ENCODE results near the gene SHISA7. TPM values are rescaled to one million over a fixed set of nuclear protein-coding genes. Genes with fewer than 3 reads are reported as not detected.

Gene SHISA7
- total RNA-seq, 1 donor from 2014 or later = not detected

DNA sequence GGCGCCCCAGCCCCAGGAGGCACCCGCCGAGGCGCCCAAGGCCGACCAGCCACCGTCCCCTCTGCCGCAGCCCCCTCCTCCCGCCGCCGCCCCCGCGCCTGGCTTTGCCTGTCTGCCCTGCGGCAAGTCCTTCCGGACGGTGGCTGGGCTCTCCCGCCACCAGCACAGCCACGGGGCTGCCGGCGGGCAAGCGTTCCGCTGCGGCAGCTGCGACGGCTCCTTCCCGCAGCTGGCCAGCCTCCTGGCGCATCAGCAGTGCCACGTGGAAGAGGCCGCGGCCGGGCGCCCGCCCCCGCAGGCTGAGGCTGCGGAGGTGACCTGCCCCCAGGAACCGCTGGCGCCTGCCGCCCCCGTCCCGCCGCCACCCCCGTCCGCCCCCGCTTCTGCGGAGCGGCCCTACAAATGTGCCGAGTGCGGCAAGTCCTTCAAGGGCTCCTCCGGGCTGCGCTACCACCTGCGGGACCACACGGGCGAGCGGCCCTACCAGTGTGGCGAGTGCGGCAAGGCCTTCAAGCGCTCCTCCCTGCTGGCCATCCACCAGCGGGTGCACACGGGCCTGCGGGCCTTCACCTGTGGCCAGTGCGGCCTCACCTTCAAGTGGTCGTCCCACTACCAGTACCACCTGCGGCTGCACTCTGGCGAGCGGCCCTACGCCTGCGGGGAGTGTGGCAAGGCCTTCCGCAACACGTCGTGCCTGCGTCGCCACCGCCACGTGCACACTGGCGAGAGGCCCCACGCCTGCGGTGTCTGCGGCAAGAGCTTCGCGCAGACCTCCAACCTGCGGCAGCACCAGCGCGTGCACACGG, 39.3 kb upstream of the SHISA7 start:
- no peak for DNase-seq (ENCODE audit: low read depth)

DNA sequence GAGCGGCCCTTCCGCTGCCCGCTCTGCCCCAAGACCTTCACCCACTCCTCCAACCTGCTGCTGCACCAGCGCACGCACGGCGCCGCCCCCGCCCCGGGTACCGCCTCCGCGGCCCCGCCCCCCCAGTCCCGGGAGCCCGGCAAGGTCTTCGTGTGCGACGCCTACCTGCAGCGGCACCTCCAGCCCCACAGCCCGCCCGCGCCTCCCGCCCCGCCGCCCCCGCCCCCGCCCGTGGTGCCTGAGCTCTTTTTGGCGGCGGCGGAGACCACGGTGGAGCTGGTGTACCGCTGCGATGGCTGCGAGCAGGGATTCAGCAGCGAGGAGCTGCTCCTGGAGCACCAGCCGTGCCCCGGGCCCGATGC, 38.7 kb upstream of the SHISA7 start:
- DNase-seq (ENCODE audit: low read depth) = no peak

GRCh38 chr19:55481148-55481793, 38.2 kb upstream of the SHISA7 start:
- DNase-seq (ENCODE audit: low read depth) = no peak

- no peak for DNase-seq (ENCODE audit: low read depth)
These were observed 36.5 kb upstream of the SHISA7 start for GRCh38 chr19:55479451-55480230.

- no peak for DNase-seq (ENCODE audit: low read depth)
These were observed 35.9 kb upstream of the SHISA7 start for GRCh38 chr19:55479045-55479444.

DNA sequence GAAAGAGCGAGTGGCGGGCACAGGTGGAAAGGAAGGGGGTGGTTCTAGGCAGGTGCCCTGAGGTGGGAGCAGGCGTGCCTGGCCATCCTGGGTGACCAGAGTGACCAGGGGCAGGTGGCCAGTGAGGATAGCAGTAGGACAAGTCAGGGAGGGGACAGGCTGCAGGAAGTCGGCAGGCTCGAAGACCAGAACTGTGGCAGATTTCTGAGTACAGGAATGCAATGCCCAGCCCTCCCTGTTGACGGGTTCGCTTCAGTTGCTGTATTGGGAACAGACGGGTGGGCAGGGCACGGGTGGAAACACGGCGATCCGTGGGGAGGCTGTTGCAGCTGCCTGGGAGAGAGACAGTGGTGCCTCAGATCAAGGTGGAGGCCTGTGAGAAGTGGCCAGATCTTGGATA, 35.3 kb upstream of the SHISA7 start:
- DNase-seq (ENCODE audit: low read depth) = no peak

DNA sequence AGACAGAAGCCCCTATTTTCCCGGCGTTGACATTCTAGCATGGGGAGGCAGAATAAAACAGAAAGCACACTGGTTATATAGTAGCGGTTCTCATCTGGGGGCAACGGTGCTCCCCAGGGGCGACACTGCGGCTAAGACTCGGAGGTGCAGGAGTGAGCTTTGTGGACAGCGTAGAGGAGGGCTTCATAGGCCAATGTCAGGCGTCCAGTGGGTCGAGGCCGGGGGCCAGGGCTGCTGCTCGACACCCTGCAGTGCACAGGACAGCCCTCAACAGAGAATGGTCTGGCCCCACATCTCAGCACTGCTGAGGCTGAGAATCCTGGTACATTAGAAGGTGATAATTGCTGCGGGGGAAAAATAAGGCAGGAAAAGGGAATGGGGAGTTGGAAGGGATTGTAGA, 34.8 kb upstream of the SHISA7 start:
- no peak for DNase-seq (ENCODE audit: low read depth)

GRCh38 chr19:55476100-55476775, 33.1 kb upstream of the SHISA7 start, which contains the start of gene ZNF628:
ZNF628 (plus strand) TSS chr19:55476617; CDS start chr19:55479911, 3,294 bp downstream.
- peak; percentile 99 for DNase-seq (ENCODE audit: low read depth)

DNA sequence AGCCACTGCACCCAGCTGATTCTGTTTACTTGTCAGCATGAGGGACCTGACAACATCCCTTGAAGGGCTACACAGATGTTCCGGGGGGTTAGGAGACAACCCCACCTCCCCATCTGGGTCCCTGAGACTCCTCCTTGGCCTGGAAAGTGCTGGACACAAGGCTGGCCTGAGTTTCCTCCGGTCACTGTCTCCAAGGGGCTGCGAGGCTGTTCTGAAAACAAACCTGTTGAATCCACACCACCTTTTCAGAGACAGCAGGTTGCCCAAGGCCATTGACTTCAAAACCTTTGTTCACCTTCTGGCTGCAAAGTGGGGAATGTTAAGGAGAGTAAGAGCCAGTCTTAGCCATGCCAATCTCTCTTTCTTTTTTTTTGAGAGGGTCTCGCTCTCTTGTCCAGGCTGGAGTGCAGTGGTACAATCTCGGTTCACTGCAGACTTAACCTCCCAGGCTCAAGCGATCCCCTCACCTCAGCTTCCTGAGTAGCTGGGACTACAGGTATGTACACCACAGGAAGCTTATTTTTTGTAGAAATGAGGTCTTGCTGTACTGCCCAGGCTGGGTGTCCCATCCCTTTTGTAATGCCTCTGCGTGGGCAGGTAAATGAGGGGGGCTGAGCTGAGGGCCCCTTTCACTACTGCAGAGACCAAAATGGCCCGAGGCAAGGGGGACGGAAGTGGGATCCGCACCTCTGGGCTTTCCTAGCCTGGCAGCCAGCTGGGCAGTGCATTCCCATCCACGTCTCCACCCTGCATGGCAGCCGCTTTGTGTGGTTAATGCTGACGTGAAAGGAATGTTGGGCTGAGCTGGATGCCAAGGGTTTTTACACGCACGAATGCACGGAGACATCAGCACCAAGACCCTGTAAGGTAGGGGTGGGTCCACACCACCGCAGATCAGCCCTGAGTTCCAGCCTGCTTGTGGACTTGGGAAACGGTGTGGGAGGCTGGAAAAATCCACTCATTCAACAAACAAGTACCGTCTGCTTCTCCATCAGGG, 31.5 kb upstream of the SHISA7 start:
- DNase-seq (ENCODE audit: low read depth) = peak; percentile 96

- DNase-seq (ENCODE audit: low read depth) = peak; percentile 94
These were observed 30.3 kb upstream of the SHISA7 start for GRCh38 chr19:55473225-55474012.

- DNase-seq (ENCODE audit: low read depth) = peak; percentile 89
These were observed 29.4 kb upstream of the SHISA7 start for GRCh38 chr19:55472463-55472862.

DNA sequence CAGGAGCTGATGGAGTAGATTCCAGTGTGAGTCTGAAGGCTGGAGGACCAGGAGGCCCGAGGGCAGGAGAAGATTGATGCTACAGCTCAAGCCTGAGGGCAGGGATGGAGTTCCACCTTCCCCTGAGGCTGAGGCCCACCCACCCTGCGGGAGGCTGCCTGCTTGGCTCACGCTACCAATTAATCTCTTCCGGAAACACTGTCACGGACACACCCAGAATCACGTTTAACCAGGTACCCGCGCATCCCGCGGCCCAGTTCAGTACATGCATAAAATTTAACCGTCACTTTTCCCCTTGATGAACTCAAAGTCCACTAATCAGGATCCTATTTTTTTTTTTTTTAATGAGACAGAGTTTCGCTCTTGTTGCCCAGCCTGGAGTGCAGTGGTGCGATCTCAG, 28.2 kb upstream of the SHISA7 start:
- no peak for DNase-seq (ENCODE audit: low read depth)

DNA sequence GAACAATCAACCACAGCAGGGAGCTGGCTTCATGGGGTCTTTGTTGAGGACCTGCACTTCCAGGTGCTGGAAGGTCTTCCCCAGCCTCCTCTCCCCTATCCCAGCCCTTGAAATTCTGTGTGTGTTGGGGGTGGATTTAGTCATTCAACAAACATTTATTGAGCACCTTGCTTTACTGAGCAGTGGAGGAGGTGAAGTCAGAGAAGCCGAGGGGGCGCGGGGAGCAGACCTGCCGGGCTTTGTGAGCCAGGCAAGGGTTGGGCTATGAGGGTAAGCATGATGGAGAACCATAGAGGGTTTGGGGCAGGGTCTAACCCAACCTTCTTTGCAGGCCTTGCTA, 24.9 kb upstream of the SHISA7 start:
- DNase-seq (ENCODE audit: low read depth) = no peak

DNA sequence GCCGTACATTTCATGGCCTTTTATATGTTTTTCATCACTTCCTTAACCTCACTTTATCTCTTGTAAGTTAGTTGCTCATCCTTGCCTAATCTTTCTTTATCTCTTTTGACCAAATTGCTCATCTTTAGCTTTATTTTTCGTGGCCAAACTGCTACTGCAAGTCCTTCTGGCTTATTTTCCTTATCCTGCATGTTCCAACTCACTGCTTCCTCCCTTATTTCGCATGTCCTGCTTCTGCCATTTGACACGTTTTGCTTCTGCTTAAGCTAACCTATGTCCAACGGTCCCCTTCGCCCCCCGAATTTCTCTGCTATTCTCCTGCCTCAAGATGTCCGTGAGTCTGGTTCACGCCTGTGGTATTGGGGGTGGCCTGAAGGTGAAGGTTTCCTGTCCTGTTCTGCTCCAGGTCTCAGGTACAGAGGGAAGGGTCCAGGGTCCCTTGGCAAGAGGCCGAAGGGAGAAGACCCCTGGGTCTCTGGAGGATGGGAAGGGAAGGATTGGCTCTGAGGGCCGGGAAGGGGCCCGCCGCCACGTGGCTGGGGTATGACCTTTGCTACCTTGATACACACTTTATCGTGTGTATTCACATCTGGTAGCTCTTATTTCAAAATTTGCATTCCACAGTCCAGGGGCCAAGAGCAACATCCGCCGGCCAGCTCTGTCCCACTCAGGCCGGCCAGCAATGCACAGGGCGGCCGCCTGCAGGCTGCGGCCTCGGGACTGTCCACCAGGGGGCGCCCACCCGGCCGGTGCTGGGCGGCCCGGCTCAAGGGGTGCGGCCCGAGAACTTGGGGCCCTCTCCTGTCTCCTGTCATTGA, 24.3 kb upstream of the SHISA7 start:
- peak; percentile 58 for DNase-seq (ENCODE audit: low read depth)

DNA sequence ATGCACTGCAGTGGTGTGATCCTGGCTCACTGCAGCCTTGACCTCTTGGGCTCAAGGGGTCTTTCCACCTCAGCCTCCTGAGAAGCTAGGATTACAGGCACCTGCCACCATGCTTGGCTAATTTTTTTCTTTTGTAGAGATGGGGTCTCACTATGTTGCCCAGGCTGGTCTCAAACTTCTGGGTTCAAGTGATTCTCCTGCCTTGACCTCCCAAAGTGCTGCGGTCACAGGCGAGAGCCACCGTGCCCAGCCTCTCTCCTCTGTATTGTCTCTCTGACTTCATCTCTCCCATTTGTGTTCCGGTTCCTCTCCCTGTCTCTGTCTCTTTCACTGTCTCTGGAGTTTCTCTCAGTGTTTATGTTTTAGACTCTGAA, 23.1 kb upstream of the SHISA7 start:
- no peak for DNase-seq (ENCODE audit: low read depth)

GRCh38 chr19:55465460-55466240, 22.6 kb upstream of the SHISA7 start:
- no peak for DNase-seq (ENCODE audit: low read depth)

DNA sequence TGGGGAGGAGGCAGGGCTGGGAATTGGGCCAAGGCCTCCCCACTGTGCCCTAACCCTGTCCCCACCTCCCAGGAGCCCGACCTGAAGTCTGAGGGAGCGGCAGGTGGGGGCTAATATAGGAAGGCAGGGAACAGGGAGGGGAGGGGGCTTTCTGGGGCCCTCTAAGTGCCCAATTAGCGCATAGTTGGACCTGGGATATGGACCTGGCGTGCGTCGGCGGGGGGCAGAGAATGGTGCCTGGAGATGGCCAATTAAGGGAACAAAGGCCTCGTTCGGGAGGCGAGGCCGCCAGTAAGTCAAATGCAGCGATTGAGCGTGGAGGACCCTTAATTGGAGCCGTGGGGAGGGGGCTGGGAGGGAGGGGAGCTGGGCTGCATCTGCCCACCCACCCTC, 21.6 kb upstream of the SHISA7 start, which contains the start of gene C19orf85:
TSS of gene C19orf85 (minus strand) at position 90 of the 393 bp plus-strand sequence. CDS start 197 bp downstream, outside the sequence.
- DNase-seq (ENCODE audit: low read depth) = no peak

Measured in myocyte (in vitro differentiated cells).